ENCODE measurements around the gene SSU72.
A peak's percentile ranks its signal among the peaks of the same experiment; 100 is the strongest.

The SSU72 gene

GRCh38 chr1:1556505-1556904, 18.2 kb downstream of the SSU72 start:
- Mint-ChIP-seq H3K4me3 (no peak overlapping the region), H3K27me3 (no peaks in the 10 kb centered on the region), H3K27ac (no peak overlapping the region), H3K36me3 (ENCODE audit: insufficient read depth) (peaks cover 21% of the 10 kb centered on the region), H3K9me3 (no peaks in the 10 kb centered on the region), H3K4me1 (ENCODE audit: low read depth in 2 of 2) (peaks cover 8 to 19% of the 10 kb centered on the region in 2 donors)
- no peak for ATAC-seq (replicated peaks)
- DNase-seq = no peak

GRCh38 chr1:1554926-1555915, 19.4 kb downstream of the SSU72 start:
- Mint-ChIP-seq H3K4me3 (no peak overlapping the region), H3K9me3 (no peaks in the 10 kb centered on the region), H3K27me3 (no peaks in the 10 kb centered on the region), H3K27ac (peak overlapping the region; percentile 52 to 77), H3K4me1 (ENCODE audit: low read depth in 2 of 2) (peaks cover 9 to 21% of the 10 kb centered on the region in 2 donors), H3K36me3 (ENCODE audit: insufficient read depth) (peaks cover 15% of the 10 kb centered on the region)
- DNase-seq (no peak), ATAC-seq (replicated peaks) (no peak)

GRCh38 chr1:1554550-1554925, 20.1 kb downstream of the SSU72 start:
- peak overlapping the region in 1 of 2 donors; percentile 77 for H3K27ac Mint-ChIP-seq
- H3K9me3 Mint-ChIP-seq = no peaks in the 10 kb centered on the region
- no peak for DNase-seq
- ATAC-seq (replicated peaks) = no peak
- peaks cover 9% of the 10 kb centered on the region for H3K36me3 Mint-ChIP-seq (ENCODE audit: insufficient read depth)
- peaks cover 11 to 21% of the 10 kb centered on the region in 2 donors for H3K4me1 Mint-ChIP-seq (ENCODE audit: low read depth in 2 of 2)
- H3K4me3 Mint-ChIP-seq = no peak overlapping the region
- H3K27me3 Mint-ChIP-seq = no peaks in the 10 kb centered on the region

- peak overlapping the region in 1 of 2 donors; percentile 72 for H3K27ac Mint-ChIP-seq
- peaks cover 11 to 20% of the 10 kb centered on the region in 2 donors for H3K4me1 Mint-ChIP-seq (ENCODE audit: low read depth in 2 of 2)
- no peak overlapping the region for H3K4me3 Mint-ChIP-seq
- no peak for ATAC-seq (replicated peaks)
- no peaks in the 10 kb centered on the region for H3K27me3 Mint-ChIP-seq
- no peaks in the 10 kb centered on the region for H3K9me3 Mint-ChIP-seq
- DNase-seq = no peak
- H3K36me3 Mint-ChIP-seq (ENCODE audit: insufficient read depth) = peaks cover 7% of the 10 kb centered on the region
These were observed 20.7 kb downstream of the SSU72 start for GRCh38 chr1:1553821-1554494.

GRCh38 chr1:1552263-1552639, 22.4 kb downstream of the SSU72 start:
- Mint-ChIP-seq H3K4me3 (no peak overlapping the region), H3K36me3 (ENCODE audit: insufficient read depth) (peaks cover 7% of the 10 kb centered on the region), H3K27ac (peak overlapping the region in 1 of 2 donors; percentile 41), H3K4me1 (ENCODE audit: low read depth in 2 of 2) (peaks cover 10 to 19% of the 10 kb centered on the region in 2 donors), H3K9me3 (no peaks in the 10 kb centered on the region), H3K27me3 (no peaks in the 10 kb centered on the region)
- DNase-seq (no peak), ATAC-seq (replicated peaks) (no peak)

- Mint-ChIP-seq H3K27me3 (no peaks in the 10 kb centered on the region), H3K36me3 (ENCODE audit: insufficient read depth) (peaks cover 9% of the 10 kb centered on the region), H3K4me3 (no peak overlapping the region), H3K4me1 (ENCODE audit: low read depth in 2 of 2) (peaks cover 11 to 20% of the 10 kb centered on the region in 2 donors), H3K9me3 (no peaks in the 10 kb centered on the region), H3K27ac (peak overlapping the region in 1 of 2 donors; percentile 41)
- DNase-seq (no peak), ATAC-seq (replicated peaks) (no peak)
These were observed 23.0 kb downstream of the SSU72 start for GRCh38 chr1:1551524-1552262.

GRCh38 chr1:1550591-1551432, 23.9 kb downstream of the SSU72 start:
- no peaks in the 10 kb centered on the region for H3K9me3 Mint-ChIP-seq
- no peak for DNase-seq
- H3K36me3 Mint-ChIP-seq (ENCODE audit: insufficient read depth) = peaks cover 12% of the 10 kb centered on the region
- H3K27me3 Mint-ChIP-seq = no peaks in the 10 kb centered on the region
- H3K27ac Mint-ChIP-seq = peak overlapping the region in 1 of 2 donors; percentile 28
- no peak for ATAC-seq (replicated peaks)
- no peak overlapping the region for H3K4me3 Mint-ChIP-seq
- peaks cover 11 to 20% of the 10 kb centered on the region in 2 donors for H3K4me1 Mint-ChIP-seq (ENCODE audit: low read depth in 2 of 2)

GRCh38 chr1:1550087-1550486, 24.6 kb downstream of the SSU72 start:
- Mint-ChIP-seq H3K27ac (peak overlapping the region in 1 of 2 donors; percentile 28), H3K4me3 (no peak overlapping the region), H3K4me1 (ENCODE audit: low read depth in 2 of 2) (peaks cover 9 to 20% of the 10 kb centered on the region in 2 donors), H3K27me3 (no peaks in the 10 kb centered on the region), H3K36me3 (ENCODE audit: insufficient read depth) (peaks cover 12% of the 10 kb centered on the region), H3K9me3 (no peaks in the 10 kb centered on the region)
- ATAC-seq (replicated peaks) (no peak), DNase-seq (no peak)

- H3K4me1 Mint-ChIP-seq (ENCODE audit: low read depth in 2 of 2) = peaks cover 8 to 14% of the 10 kb centered on the region in 2 donors
- ATAC-seq (replicated peaks) (no peak), DNase-seq (no peak)
- no peaks in the 10 kb centered on the region for H3K9me3 Mint-ChIP-seq
- H3K36me3 Mint-ChIP-seq (ENCODE audit: insufficient read depth) = peaks cover 12% of the 10 kb centered on the region
- no peak overlapping the region for H3K27ac Mint-ChIP-seq
- no peaks in the 10 kb centered on the region for H3K27me3 Mint-ChIP-seq
- H3K4me3 Mint-ChIP-seq = no peak overlapping the region
These were observed 26.1 kb downstream of the SSU72 start for GRCh38 chr1:1548591-1548990.

- Mint-ChIP-seq H3K27me3 (no peaks in the 10 kb centered on the region), H3K27ac (peak overlapping the region in 1 of 2 donors; percentile 51), H3K4me3 (no peak overlapping the region)
These were observed 27.2 kb downstream of the SSU72 start for GRCh38 chr1:1547476-1547875.

GRCh38 chr1:1547011-1547410, 27.7 kb downstream of the SSU72 start:
- H3K27me3 Mint-ChIP-seq = no peaks in the 10 kb centered on the region
- peaks cover 14% of the 10 kb centered on the region for H3K36me3 Mint-ChIP-seq (ENCODE audit: insufficient read depth)
- ATAC-seq (replicated peaks) (no peak), DNase-seq (no peak)
- H3K9me3 Mint-ChIP-seq = no peaks in the 10 kb centered on the region
- peaks cover 8 to 11% of the 10 kb centered on the region in 2 donors for H3K4me1 Mint-ChIP-seq (ENCODE audit: low read depth in 2 of 2)
- peak overlapping the region in 1 of 2 donors; percentile 51 for H3K27ac Mint-ChIP-seq
- H3K4me3 Mint-ChIP-seq = no peak overlapping the region

More at GRCh38 chr1:1547476-1547875, 27.2 kb downstream of the SSU72 start:
- peaks cover 8 to 14% of the 10 kb centered on the region in 2 donors for H3K4me1 Mint-ChIP-seq (ENCODE audit: low read depth in 2 of 2)
- ATAC-seq (replicated peaks) (no peak), DNase-seq (no peak)
- peaks cover 12% of the 10 kb centered on the region for H3K36me3 Mint-ChIP-seq (ENCODE audit: insufficient read depth)
- no peaks in the 10 kb centered on the region for H3K9me3 Mint-ChIP-seq

GRCh38 chr1:1545946-1546737, 28.5 kb downstream of the SSU72 start:
- Mint-ChIP-seq H3K36me3 (ENCODE audit: insufficient read depth) (peaks cover 14% of the 10 kb centered on the region), H3K4me1 (ENCODE audit: low read depth in 2 of 2) (peaks cover 6 to 8% of the 10 kb centered on the region in 2 donors), H3K27me3 (no peaks in the 10 kb centered on the region), H3K9me3 (no peaks in the 10 kb centered on the region), H3K27ac (peak overlapping the region in 1 of 2 donors; percentile 57), H3K4me3 (no peak overlapping the region)
- ATAC-seq (replicated peaks) = no peak
- DNase-seq = no peak

Measured in effector memory CD8-positive, alpha-beta T cell (primary cell).